Vagina (tissue), 2 donors: ENCODE measurements around the gene ADAMTS14.
A peak's percentile ranks its signal among the peaks of the same experiment; 100 is the strongest.

Source experiments
- CTCF ChIP-seq, 3 experiments: fragments of 450-650 bp in 2 of 3; fragments of 200-600 bp in 1 of 3; sonication (generic) in 1 of 3; IDR thresholded peaks; one replicate each; pipeline ENCODE4 v1.5.1; 2017 to 2019; ENCODE audit warnings: antibody characterized with exemption in 3 of 3, mild to moderate bottlenecking in 2 of 3, moderate library complexity in 2 of 3
- POLR2A ChIP-seq, 2 donors: fragments of 450-650 bp; IDR thresholded peaks; one replicate each; pipeline ENCODE4 v1.6.1; 2017; ENCODE audit warnings: antibody characterized with exemption in 2 of 2, mild to moderate bottlenecking in 2 of 2, moderate library complexity in 2 of 2
- POLR2AphosphoS5 ChIP-seq, 2 donors: sonication (generic); formaldehyde crosslinking; IDR thresholded peaks; one replicate each; pipeline ENCODE4 v1.9.0; 2017; ENCODE audit warnings: antibody characterized with exemption in 2 of 2, mild to moderate bottlenecking in 2 of 2, low read depth in 1 of 2; ENCODE audit not compliant: insufficient read depth in 1 of 2

- peak; percentile 61 to 69 (median 65) for TF ChIP-seq CTCF (IDR thresholded peaks at IDR 0.05)
- no peak for TF ChIP-seq POLR2A (IDR thresholded peaks at IDR 0.05)
- no peak for TF ChIP-seq POLR2AphosphoS5 (IDR thresholded peaks at IDR 0.05; ENCODE audit: insufficient read depth in 1 of 2, low read depth in 1 of 2)
These were observed 86.6 kb downstream of the ADAMTS14 start for GRCh38 chr10:70758757-70759514.
